Muscle layer of duodenum (tissue), 2 donors: ENCODE data around the gene OR56A1.

Experiments used
- H3K27ac ChIP-seq: one replicate; pipeline ENCODE4 v1.7.0; 2013; ENCODE audit warnings: mild to moderate bottlenecking, low read length
- H3K27me3 ChIP-seq: one replicate; pipeline ENCODE4 v1.7.0; 2013; ENCODE audit warnings: low read depth, mild to moderate bottlenecking, control low read depth, low read length
- H3K36me3 ChIP-seq, 2 donors: one replicate each; pipeline ENCODE4 v1.7.0; 2013; ENCODE audit warnings: low read length in 2 of 2, control low read depth in 1 of 2, mild to moderate bottlenecking in 1 of 2; ENCODE audit not compliant: insufficient read depth in 2 of 2, control insufficient read depth in 1 of 2
- H3K4me1 ChIP-seq, 2 donors: one replicate each; pipeline ENCODE4 v1.7.0; 2013; ENCODE audit warnings: low read length in 2 of 2, mild to moderate bottlenecking in 2 of 2, control low read depth in 1 of 2, moderate library complexity in 1 of 2; ENCODE audit not compliant: insufficient read depth in 2 of 2, control insufficient read depth in 1 of 2
- H3K4me3 ChIP-seq, 2 donors: one replicate each; pipeline ENCODE4 v1.7.0; 2013; ENCODE audit warnings: low read length in 2 of 2, low read depth in 1 of 2, mild to moderate bottlenecking in 1 of 2
- H3K9me3 ChIP-seq, 2 donors: one replicate each; pipeline ENCODE4 v1.7.0; 2013; ENCODE audit warnings: low read length in 2 of 2, control low read depth in 1 of 2, mild to moderate bottlenecking in 1 of 2; ENCODE audit not compliant: control insufficient read depth in 1 of 2
- donor health status: healthy.

The OR56A1 gene

DNA sequence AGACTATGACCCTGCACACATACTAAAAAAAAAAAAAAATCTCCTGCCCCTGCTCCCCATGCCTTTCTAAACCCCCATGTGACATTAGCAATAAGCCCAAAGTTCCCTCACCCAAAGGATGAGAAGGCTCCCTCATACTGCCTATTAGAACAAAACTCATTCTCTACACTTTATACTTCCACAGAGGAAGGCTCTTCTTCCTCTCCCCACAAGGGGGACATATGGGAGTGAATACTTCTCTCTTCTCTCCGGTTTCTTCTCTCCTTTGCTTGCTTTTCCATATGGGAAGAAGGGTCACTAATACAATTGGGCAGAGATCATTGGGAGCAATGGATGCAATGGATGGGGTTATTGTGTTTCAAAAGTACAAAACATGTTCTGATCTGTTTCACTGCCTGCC is 47.1 kb downstream of the OR56A1 start:
- Histone ChIP-seq H3K27ac (no peak overlapping the region), H3K27me3 (no peaks in the 10 kb centered on the region), H3K4me1 (no peaks in the 10 kb centered on the region), H3K9me3 (no peaks in the 10 kb centered on the region), H3K4me3 (no peak overlapping the region), H3K36me3 (no peaks in the 10 kb centered on the region)

DNA sequence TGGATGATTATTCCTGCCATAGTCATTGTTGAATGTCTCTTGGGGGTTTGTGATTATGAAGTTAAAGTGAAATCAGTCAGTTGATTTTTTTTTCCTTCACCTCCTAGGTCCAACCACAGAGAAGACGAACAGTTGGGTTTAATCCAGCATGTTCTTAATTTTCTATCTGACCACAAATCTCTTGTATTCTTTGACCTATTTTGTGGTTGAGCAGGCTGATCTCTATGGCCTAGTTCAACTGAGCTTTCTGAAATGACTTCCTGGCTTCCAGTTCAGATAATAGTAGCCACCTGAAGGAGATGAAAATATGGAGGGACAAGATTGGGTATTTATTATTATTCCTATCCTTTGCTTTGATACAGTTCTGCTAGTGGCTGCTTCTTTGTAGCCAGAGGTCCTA is 57.0 kb downstream of the OR56A1 start:
- Histone ChIP-seq H3K27me3 (no peaks in the 10 kb centered on the region), H3K4me1 (no peaks in the 10 kb centered on the region), H3K4me3 (no peak overlapping the region), H3K27ac (no peak overlapping the region), H3K36me3 (no peaks in the 10 kb centered on the region), H3K9me3 (no peaks in the 10 kb centered on the region)
